H9 (cell line): ENCODE data around the gene RPS27. TPM values are rescaled to one million over a fixed set of nuclear protein-coding genes. Genes with fewer than 3 reads are reported as not detected.

ENCODE experiments used
- DNase-seq: peaks from one replicate; pipeline ENCODE4 v3.0.0-alpha.2; 2017
- H2AFZ ChIP-seq: one replicate; pipeline ENCODE4 v1.6.1; 2013; ENCODE audit warnings: mild to moderate bottlenecking, low read length, control low read depth, moderate library complexity
- H2AK5ac ChIP-seq: 2 replicates; pipeline ENCODE4 v1.6.1; 2013; ENCODE audit warnings: low read length, control low read depth, mixed read lengths; ENCODE audit not compliant: insufficient read length
- H2BK120ac ChIP-seq: one replicate; pipeline ENCODE4 v1.6.1; 2013; ENCODE audit warnings: low read depth, mild to moderate bottlenecking, low read length, control low read depth, inconsistent platforms; ENCODE audit not compliant: poor library complexity, severe bottlenecking
- H2BK12ac ChIP-seq: 2 replicates; pipeline ENCODE4 v1.6.1; 2013; ENCODE audit warnings: low read length, control low read depth, mixed read lengths, low read depth; ENCODE audit not compliant: insufficient read length
- H2BK15ac ChIP-seq: 2 replicates; pipeline ENCODE4 v1.6.1; 2013; ENCODE audit warnings: low read depth, low read length, control low read depth
- H2BK20ac ChIP-seq: one replicate; pipeline ENCODE4 v1.6.1; 2013; ENCODE audit warnings: low read depth, mild to moderate bottlenecking, low read length, control low read depth, inconsistent platforms; ENCODE audit not compliant: poor library complexity, severe bottlenecking
- H2BK5ac ChIP-seq: 2 replicates; pipeline ENCODE4 v1.6.1; 2013; ENCODE audit warnings: low read length, control low read depth, mixed read lengths; ENCODE audit not compliant: insufficient read length
- H3K14ac ChIP-seq: 2 replicates; pipeline ENCODE4 v1.6.1; 2013; ENCODE audit warnings: low read length, control low read depth; ENCODE audit not compliant: insufficient read depth
- H3K18ac ChIP-seq: 2 replicates; pipeline ENCODE4 v1.6.1; 2013; ENCODE audit warnings: low read depth, mild to moderate bottlenecking, mixed read lengths, low read length, control low read depth; ENCODE audit not compliant: insufficient read length
- H3K23ac ChIP-seq: 2 replicates; pipeline ENCODE4 v1.6.1; 2013; ENCODE audit warnings: low read length, control low read depth, mixed read lengths, low read depth; ENCODE audit not compliant: insufficient read length
- H3K23me2 ChIP-seq: 2 replicates; pipeline ENCODE4 v1.6.1; 2013; ENCODE audit warnings: low read depth, mild to moderate bottlenecking, mixed read lengths, low read length, control low read depth; ENCODE audit not compliant: insufficient read length, poor library complexity, severe bottlenecking
- H3K27ac ChIP-seq: 2 replicates; pipeline ENCODE4 v1.5.1; 2013; ENCODE audit warnings: low read length, control low read depth, mixed read lengths, low read depth; ENCODE audit not compliant: insufficient read length
- H3K27me3 ChIP-seq: 2 replicates; pipeline ENCODE4 v1.6.1; 2013; ENCODE audit warnings: low read length, control low read depth, inconsistent platforms; ENCODE audit not compliant: insufficient read depth
- H3K4ac ChIP-seq: 2 replicates; pipeline ENCODE4 v1.6.1; 2013; ENCODE audit warnings: low read depth, mild to moderate bottlenecking, control low read depth, inconsistent platforms, low read length, moderate library complexity
- H3K4me1 ChIP-seq: 2 replicates; pipeline ENCODE4 v1.6.1; 2013; ENCODE audit warnings: low read length, control low read depth, inconsistent platforms; ENCODE audit not compliant: insufficient read depth
- H3K4me2 ChIP-seq: 2 replicates; pipeline ENCODE4 v1.6.1; 2013; ENCODE audit warnings: low read length, control low read depth, mixed read lengths; ENCODE audit not compliant: insufficient read length, insufficient read depth
- H3K56ac ChIP-seq: 2 replicates; pipeline ENCODE4 v1.6.1; 2013; ENCODE audit warnings: low read depth, mild to moderate bottlenecking, mixed read lengths, low read length, control low read depth; ENCODE audit not compliant: insufficient read length
- H3K79me1 ChIP-seq: 2 replicates; pipeline ENCODE4 v1.6.1; 2013; ENCODE audit warnings: low read depth, mild to moderate bottlenecking, moderate library complexity, low read length, control low read depth, inconsistent platforms; ENCODE audit not compliant: insufficient read depth, poor library complexity, severe bottlenecking
- H3K79me2 ChIP-seq: 2 replicates; pipeline ENCODE4 v1.6.1; 2013; ENCODE audit warnings: low read length, control low read depth, inconsistent platforms; ENCODE audit not compliant: insufficient read depth
- H3K9ac ChIP-seq: 2 replicates; pipeline ENCODE4 v1.6.1; 2013; ENCODE audit warnings: low read length, control low read depth, mixed read lengths; ENCODE audit not compliant: insufficient read length; ENCODE audit errors: extremely low read depth
- H3K9me3 ChIP-seq: one replicate; pipeline ENCODE4 v1.6.1; 2013; ENCODE audit warnings: low read depth, low read length, inconsistent platforms; ENCODE audit not compliant: control insufficient read depth
- H3T11ph ChIP-seq: one replicate; pipeline ENCODE4 v1.6.1; 2013; ENCODE audit warnings: mild to moderate bottlenecking, low read length, control low read depth, inconsistent platforms
- H4K20me1 ChIP-seq: one replicate; pipeline ENCODE4 v1.6.1; 2013; ENCODE audit not compliant: control insufficient read depth, insufficient read length, insufficient read depth
- H4K5ac ChIP-seq: 2 replicates; pipeline ENCODE4 v1.6.1; 2013; ENCODE audit warnings: low read depth, mild to moderate bottlenecking, mixed read lengths, low read length, control low read depth; ENCODE audit not compliant: insufficient read length
- H4K8ac ChIP-seq: replicated peaks from 2 replicates; pipeline ENCODE4 v1.6.1; 2013; ENCODE audit warnings: low read length, control low read depth, mixed read lengths, low read depth; ENCODE audit not compliant: insufficient read length
- H4K91ac ChIP-seq: 2 replicates; pipeline ENCODE4 v1.6.1; 2013; ENCODE audit warnings: low read depth, mild to moderate bottlenecking, moderate library complexity, mixed read lengths, low read length, control low read depth; ENCODE audit not compliant: insufficient read length
- H3K27ac Mint-ChIP-seq, 3 experiments: 2 replicates in 2 of 3; 3 replicates in 1 of 3; pipeline ENCODE4 v1.8.0; 2020 to 2021; ENCODE audit warnings: mixed read lengths in 3 of 3, mild to moderate bottlenecking in 1 of 3, moderate library complexity in 1 of 3
- H3K27me3 Mint-ChIP-seq: 2 replicates; pipeline ENCODE4 v1.8.0; 2021; ENCODE audit warnings: low read depth, mild to moderate bottlenecking, moderate library complexity, mixed read lengths
- H3K36me3 Mint-ChIP-seq, 3 experiments: 2 replicates in 2 of 3; 3 replicates in 1 of 3; pipeline ENCODE4 v1.8.0; 2020 to 2021; ENCODE audit warnings: low read depth in 3 of 3, mixed read lengths in 3 of 3; ENCODE audit not compliant: insufficient read depth in 1 of 3
- H3K4me1 Mint-ChIP-seq, 2 experiments: 2 replicates each; pipeline ENCODE4 v1.8.0; 2020; ENCODE audit warnings: mixed read lengths in 2 of 2
- H3K4me3 Mint-ChIP-seq, 2 experiments: 2 replicates in 1 of 2; 3 replicates in 1 of 2; pipeline ENCODE4 v1.8.0; 2020 to 2021; ENCODE audit warnings: mild to moderate bottlenecking in 2 of 2, mixed read lengths in 2 of 2, moderate library complexity in 1 of 2
- H3K9me3 Mint-ChIP-seq, 2 experiments: 2 replicates in 1 of 2; 3 replicates in 1 of 2; pipeline ENCODE4 v1.8.0; 2020; ENCODE audit warnings: mild to moderate bottlenecking in 2 of 2, mixed read lengths in 2 of 2, moderate library complexity in 1 of 2
- CTCF ChIP-seq: fragments of 200-600 bp; sonication (generic); conservative IDR thresholded peaks from 3 replicates; pipeline ENCODE4 v1.8.0; 2021; ENCODE audit warnings: antibody characterized with exemption, mild to moderate bottlenecking
- WGBS: extraction: QIAGEN DNeasy Blood & Tissue Kit; methylation state at CpG from one replicate; pipeline ENCODE4 v1.1.7; 2013; ENCODE audit warnings: missing lambda C conversion rate, low lambda C conversion rate, mixed read lengths; ENCODE audit not compliant: insufficient read length; ENCODE audit errors: extremely low coverage; 5-methylcytosine and 5-hydroxymethylcytosine counted together
- total RNA-seq: library from RNA; stranded (reverse); gene quantifications from 2 replicates; pipeline ENCODE4 v1.2.1, GENCODE V29; 2021

The RPS27 gene
- total RNA-seq, 1 experiment from 2014 or later, result 2,321 TPM

- Histone ChIP-seq H3K23ac (no peak overlapping the region), H4K5ac (peak overlapping the region; percentile 0), H4K91ac (no peak overlapping the region), H2BK120ac (no peak overlapping the region), H2AK5ac (no peak overlapping the region), H3K27ac (peak overlapping the region; percentile 50), H3K4ac (no peak overlapping the region), H3K23me2 (peaks cover 14% of the 10 kb centered on the region), H3K18ac (peak overlapping the region; percentile 31), H3K4me1 (no peaks in the 10 kb centered on the region), H3K79me1 (peaks cover under 1% of the 10 kb centered on the region), H3T11ph (no peak overlapping the region), H2BK20ac (no peak overlapping the region), H3K56ac (no peak overlapping the region), H2AFZ (no peak overlapping the region), H4K8ac (no peak overlapping the region), H3K14ac (peak overlapping the region; percentile 77; the same call in 1 of the 2 replicates), H2BK12ac (no peak overlapping the region), H3K79me2 (peaks cover under 1% of the 10 kb centered on the region; the same call in 1 of the 2 replicates), H3K9me3 (no peaks in the 10 kb centered on the region), H3K27me3 (no peaks in the 10 kb centered on the region), H2BK5ac (no peak overlapping the region), H3K4me2 (peak overlapping the region; percentile 81), H4K20me1 (no peaks in the 10 kb centered on the region), H3K9ac (peak overlapping the region; percentile 77), H2BK15ac (no peak overlapping the region)
- Mint-ChIP-seq H3K27me3 (no peaks in the 10 kb centered on the region), H3K27ac (peak overlapping the region; percentile 99 to 100 (median 99)), H3K4me1 (peaks cover 31 to 39% of the 10 kb centered on the region in 2 experiments), H3K36me3 (peaks cover 9 to 21% (median 17%) of the 10 kb centered on the region in 3 experiments; a peak in 6 of 7 replicates), H3K4me3 (peak overlapping the region; percentile 87 to 96), H3K9me3 (peaks cover 0 to 4% of the 10 kb centered on the region in 2 experiments; a peak in 2 of 5 replicates)
- WGBS, result no CpG with 5 or more reads among the region's 8 CpGs
- no peak for TF ChIP-seq CTCF
- peak; percentile 61 for DNase-seq
These were observed 22.6 kb upstream of the RPS27 start for GRCh38 chr1:153968000-153968363.
